Neural cell (in vitro differentiated cells): ENCODE data around the gene MYADML2.

ENCODE experiments used
- CTCF ChIP-seq: fragments of 450-650 bp; IDR thresholded peaks from 2 replicates; pipeline ENCODE4 v1.5.1; 2014; ENCODE audit warnings: antibody characterized with exemption, mild to moderate bottlenecking, moderate library complexity; ENCODE audit not compliant: poor library complexity, severe bottlenecking
- EP300 ChIP-seq: fragments of 450-650 bp; conservative IDR thresholded peaks from 2 replicates; pipeline ENCODE4 v1.6.1; 2014; ENCODE audit warnings: antibody characterized with exemption, mild to moderate bottlenecking, moderate library complexity; ENCODE audit not compliant: poor library complexity, severe bottlenecking
- EZH2 ChIP-seq: fragments of 200-600, 300-800 bp; shearing (Covaris generic), sonication (generic); IDR thresholded peaks from 2 replicates; pipeline ENCODE4 v1.6.1; 2014; ENCODE audit warnings: antibody characterized with exemption, low read length, borderline replicate concordance, mild to moderate bottlenecking; ENCODE audit not compliant: insufficient read depth, poor library complexity, severe bottlenecking
- POLR2AphosphoS5 ChIP-seq: IDR thresholded peaks from 2 replicates; pipeline ENCODE4 v1.6.1; 2012
- RAD21 ChIP-seq: fragments of 450-650 bp; conservative IDR thresholded peaks from 2 replicates; pipeline ENCODE4 v1.6.1; 2014; ENCODE audit warnings: antibody characterized with exemption, mild to moderate bottlenecking, moderate library complexity
- REST ChIP-seq: IDR thresholded peaks from 2 replicates; pipeline ENCODE4 v1.6.1; 2012; ENCODE audit warnings: borderline replicate concordance
- SMC3 ChIP-seq: fragments of 450-650 bp; conservative IDR thresholded peaks from 2 replicates; pipeline ENCODE4 v1.6.1; 2014; ENCODE audit warnings: antibody characterized with exemption, mild to moderate bottlenecking, moderate library complexity; ENCODE audit not compliant: poor library complexity
- TAF1 ChIP-seq: IDR thresholded peaks from 2 replicates; pipeline ENCODE4 v1.6.1; 2012; ENCODE audit warnings: low read depth

DNA sequence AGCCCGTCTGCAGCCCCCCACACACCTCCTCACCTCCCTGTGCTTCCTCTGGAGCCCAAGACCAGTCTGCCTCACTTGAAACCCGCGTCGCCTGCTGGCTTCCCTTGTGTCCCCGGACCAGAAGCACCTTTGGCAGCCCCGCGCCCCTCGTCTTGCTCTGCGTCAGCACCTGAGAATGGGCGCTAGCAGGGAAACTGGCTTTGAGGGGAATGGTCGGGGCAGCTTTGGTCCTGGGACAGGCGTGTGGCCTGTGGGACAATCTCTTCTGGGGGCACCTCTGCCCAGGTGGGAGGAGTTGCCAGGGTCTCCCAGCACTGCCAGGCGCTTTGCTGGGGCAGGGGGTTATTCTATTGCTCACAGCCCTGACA, 15.9 kb downstream of the MYADML2 start:
- TF ChIP-seq EP300 (no peak), EZH2 (no peak), CTCF (no peak), SMC3 (no peak), RAD21 (no peak), REST (no peak), POLR2AphosphoS5 (no peak), TAF1 (no peak)
